Measurements from ENCODE around the gene ANO7. TPM values are rescaled to one million over a fixed set of nuclear protein-coding genes. Genes with fewer than 3 reads are reported as not detected.

The ANO7 gene
- total and polyA plus RNA-seq, 2 donors (not counting 1 experiment from before 2014, with no cell fraction given) = 0.64 to 1.8 TPM

DNA sequence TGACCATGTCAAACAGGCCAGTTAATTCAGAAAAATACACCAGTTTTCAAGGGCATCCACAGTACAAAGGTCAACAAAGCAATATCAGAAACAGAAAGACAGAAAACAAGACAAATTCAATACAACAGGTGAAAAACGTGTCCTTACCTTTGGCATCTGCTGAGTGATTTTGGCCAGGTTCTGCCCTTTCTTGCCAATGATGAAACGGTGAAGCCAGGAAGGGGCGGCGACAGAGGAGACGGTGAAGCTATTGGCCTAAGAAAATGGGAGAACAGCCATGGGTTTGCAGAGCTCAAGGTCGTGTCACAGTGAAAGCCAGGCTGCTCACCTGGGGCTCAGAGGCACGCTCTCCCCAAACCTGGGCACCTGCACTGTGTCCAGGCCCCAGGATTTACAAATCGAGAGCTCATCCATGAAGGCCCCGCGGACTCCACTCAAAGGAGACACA lies 66.5 kb downstream of the ANO7 start:
- Histone ChIP-seq H3K79me2 (ENCODE audit: control insufficient read depth, insufficient read depth, low read length) (peaks cover 8% of the 10 kb centered on the region), H3K4me2 (replicated peaks; ENCODE audit: low read depth, low read length, poor library complexity, severe bottlenecking) (no peak overlapping the region), H4K20me1 (ENCODE audit: control insufficient read depth, insufficient read depth, low read length, poor library complexity, severe bottlenecking) (peaks cover 8% of the 10 kb centered on the region), H3K27me3 (replicated peaks in 1 of 4; ENCODE audit: control extremely low read depth in 1 of 4, control insufficient read depth in 3 of 4, insufficient read depth in 4 of 4, low read length in 3 of 4) (no peaks in the 10 kb centered on the region), H3K4me3 (ENCODE audit: control extremely low read depth in 1 of 5, extremely low read depth in 1 of 5, insufficient read depth in 1 of 5, low read depth in 2 of 5, low read length in 4 of 5) (no peak overlapping the region), H3K9me3 (ENCODE audit: control extremely low read depth in 1 of 3, control insufficient read depth in 2 of 3, insufficient read depth in 1 of 3, low read length in 2 of 3) (no peaks in the 10 kb centered on the region), H2AFZ (ENCODE audit: insufficient read depth, low read depth, low read length, poor library complexity, severe bottlenecking) (no peak overlapping the region), H3K9ac (ENCODE audit: low read length) (no peak overlapping the region), H3K4me1 (ENCODE audit: control insufficient read depth in 2 of 2, insufficient read depth in 2 of 2, low read length in 2 of 2) (no peaks in the 10 kb centered on the region), H3K36me3 (replicated peaks in 1 of 2; ENCODE audit: control extremely low read depth in 1 of 2, control insufficient read depth in 1 of 2, extremely low read depth in 1 of 2, insufficient read depth in 2 of 2, low read length in 1 of 2) (peaks cover 3 to 76% of the 10 kb centered on the region in 2 experiments), H3K27ac (ENCODE audit: low read length in 2 of 2) (no peak overlapping the region)
- intact Hi-C loops (cut with micrococcal nuclease) = no loop called here
- Mint-ChIP-seq H3K27ac (no peak overlapping the region), H3K4me1 (no peaks in the 10 kb centered on the region), H3K27me3 (no peaks in the 10 kb centered on the region), H3K9me3 (ENCODE audit: insufficient read depth) (no peaks in the 10 kb centered on the region), H3K4me3 (no peak overlapping the region)
- DNase-seq = no peak
- no peak for ATAC-seq (ENCODE audit: low read depth)
- CTCF ChIA-PET = no interaction called here
- 98% methylated on average over 10 of the region's 10 CpGs for WGBS (ENCODE audit: insufficient coverage)
- no peak for TF ChIP-seq EZH2 (IDR thresholded peaks at IDR 0.05; ENCODE audit: borderline replicate concordance, insufficient read depth, low read depth, low read length, poor library complexity, severe bottlenecking)
- TF ChIP-seq, protein P1, sequence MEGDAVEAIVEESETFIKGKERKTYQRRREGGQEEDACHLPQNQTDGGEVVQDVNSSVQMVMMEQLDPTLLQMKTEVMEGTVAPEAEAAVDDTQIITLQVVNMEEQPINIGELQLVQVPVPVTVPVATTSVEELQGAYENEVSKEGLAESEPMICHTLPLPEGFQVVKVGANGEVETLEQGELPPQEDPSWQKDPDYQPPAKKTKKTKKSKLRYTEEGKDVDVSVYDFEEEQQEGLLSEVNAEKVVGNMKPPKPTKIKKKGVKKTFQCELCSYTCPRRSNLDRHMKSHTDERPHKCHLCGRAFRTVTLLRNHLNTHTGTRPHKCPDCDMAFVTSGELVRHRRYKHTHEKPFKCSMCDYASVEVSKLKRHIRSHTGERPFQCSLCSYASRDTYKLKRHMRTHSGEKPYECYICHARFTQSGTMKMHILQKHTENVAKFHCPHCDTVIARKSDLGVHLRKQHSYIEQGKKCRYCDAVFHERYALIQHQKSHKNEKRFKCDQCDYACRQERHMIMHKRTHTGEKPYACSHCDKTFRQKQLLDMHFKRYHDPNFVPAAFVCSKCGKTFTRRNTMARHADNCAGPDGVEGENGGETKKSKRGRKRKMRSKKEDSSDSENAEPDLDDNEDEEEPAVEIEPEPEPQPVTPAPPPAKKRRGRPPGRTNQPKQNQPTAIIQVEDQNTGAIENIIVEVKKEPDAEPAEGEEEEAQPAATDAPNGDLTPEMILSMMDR (IDR thresholded peaks at IDR 0.05) = no peak
- POLR2A ChIA-PET = no interaction called here

DNA sequence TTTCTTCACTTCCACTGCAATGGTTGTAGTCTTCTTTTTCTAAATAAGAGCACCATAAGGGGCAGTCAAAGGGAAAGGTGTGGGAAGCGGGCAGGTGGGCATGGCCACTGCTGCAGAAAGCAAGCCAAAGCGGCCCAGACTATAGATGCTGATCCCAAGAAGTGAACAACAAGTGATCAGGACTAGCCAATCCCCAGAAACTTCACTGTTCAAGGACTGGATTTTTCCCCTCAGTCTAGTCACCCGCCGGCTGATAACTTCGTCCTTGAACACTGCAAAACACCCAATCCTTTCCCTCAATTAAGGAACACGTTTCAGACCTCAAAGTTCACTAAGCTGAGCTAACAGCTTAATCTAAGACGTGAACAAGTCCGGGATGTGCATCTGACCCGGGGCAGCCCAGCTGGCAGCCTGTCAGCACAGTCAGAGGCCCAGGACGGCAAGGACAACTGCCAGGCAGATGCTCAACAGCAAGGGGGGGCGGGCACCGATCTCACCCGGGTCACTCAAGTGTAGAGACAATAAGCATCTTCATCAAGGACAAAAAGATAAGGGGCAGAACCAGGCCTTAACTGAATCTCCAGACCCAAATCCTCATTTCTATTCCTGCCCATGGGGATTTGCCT lies 67.2 kb downstream of the ANO7 start:
- no peak overlapping the region for H3K4me2 ChIP-seq (replicated peaks; ENCODE audit: low read depth, low read length, poor library complexity, severe bottlenecking)
- Mint-ChIP-seq H3K27me3 (no peaks in the 10 kb centered on the region), H3K27ac (no peak overlapping the region), H3K9me3 (ENCODE audit: insufficient read depth) (no peaks in the 10 kb centered on the region), H3K4me3 (no peak overlapping the region), H3K4me1 (no peaks in the 10 kb centered on the region)
- H3K79me2 ChIP-seq (ENCODE audit: control insufficient read depth, insufficient read depth, low read length) = peaks cover 8% of the 10 kb centered on the region
- no peak for TF ChIP-seq EZH2 (IDR thresholded peaks at IDR 0.05; ENCODE audit: borderline replicate concordance, insufficient read depth, low read depth, low read length, poor library complexity, severe bottlenecking)
- TF ChIP-seq, protein P1 (IDR thresholded peaks at IDR 0.05) = no peak
- H3K27me3 ChIP-seq (replicated peaks in 1 of 4; ENCODE audit: control extremely low read depth in 1 of 4, control insufficient read depth in 3 of 4, insufficient read depth in 4 of 4, low read length in 3 of 4) = no peaks in the 10 kb centered on the region
- POLR2A ChIA-PET = no interaction called here
- H3K9me3 ChIP-seq (ENCODE audit: control extremely low read depth in 1 of 3, control insufficient read depth in 2 of 3, insufficient read depth in 1 of 3, low read length in 2 of 3) = no peaks in the 10 kb centered on the region
- ATAC-seq (ENCODE audit: low read depth) (no peak), DNase-seq (no peak)
- intact Hi-C loops (cut with micrococcal nuclease) = no loop called here
- H3K4me1 ChIP-seq (ENCODE audit: control insufficient read depth in 2 of 2, insufficient read depth in 2 of 2, low read length in 2 of 2) = no peaks in the 10 kb centered on the region
- H4K20me1 ChIP-seq (ENCODE audit: control insufficient read depth, insufficient read depth, low read length, poor library complexity, severe bottlenecking) = peaks cover 8% of the 10 kb centered on the region
- WGBS (ENCODE audit: insufficient coverage) = 92% methylated on average over 13 of the region's 13 CpGs
- H2AFZ ChIP-seq (ENCODE audit: insufficient read depth, low read depth, low read length, poor library complexity, severe bottlenecking) = no peak overlapping the region
- no peak overlapping the region for H3K4me3 ChIP-seq (ENCODE audit: control extremely low read depth in 1 of 5, extremely low read depth in 1 of 5, insufficient read depth in 1 of 5, low read depth in 2 of 5, low read length in 4 of 5)
- CTCF ChIA-PET = no interaction called here
- no peak overlapping the region for H3K9ac ChIP-seq (ENCODE audit: low read length)
- peaks cover 4 to 71% of the 10 kb centered on the region in 2 experiments for H3K36me3 ChIP-seq (replicated peaks in 1 of 2; ENCODE audit: control extremely low read depth in 1 of 2, control insufficient read depth in 1 of 2, extremely low read depth in 1 of 2, insufficient read depth in 2 of 2, low read length in 1 of 2)
- no peak overlapping the region for H3K27ac ChIP-seq (ENCODE audit: low read length in 2 of 2)

Measured in B cell (primary cell).